Measurements from ENCODE around the gene PRAMEF17. TPM values are rescaled to one million over a fixed set of nuclear protein-coding genes. Genes with fewer than 3 reads are reported as not detected.

Gene PRAMEF17
- total and polyA plus RNA-seq, 2 of the 8 experiments (the other 6 are each of a cell fraction or from before 2014, with no cell fraction given) = not detected

DNA sequence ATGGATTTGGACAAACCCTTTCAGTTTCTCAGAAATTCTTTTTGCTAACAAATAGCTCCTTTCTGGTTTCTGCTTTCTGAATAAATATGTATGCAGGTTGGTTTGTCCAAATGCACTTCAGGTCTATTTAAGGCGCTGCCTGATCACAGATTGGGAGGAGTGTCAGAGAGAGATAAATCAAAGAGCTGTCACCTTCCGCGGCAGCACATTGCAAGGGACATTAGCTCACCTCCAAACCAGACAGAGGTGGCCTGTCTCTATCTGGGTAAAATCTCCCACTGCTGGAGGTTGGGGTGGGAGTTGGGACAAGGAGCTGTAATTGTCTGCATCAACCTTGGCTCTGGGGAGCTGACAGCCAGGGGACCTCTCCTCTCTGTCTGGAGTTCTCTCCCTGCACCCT is 46.0 kb downstream of the PRAMEF17 start:
- Histone ChIP-seq H4K8ac (ENCODE audit: extremely low read depth, insufficient read depth, low read length) (no peak overlapping the region), H3K56ac (replicated peaks; ENCODE audit: insufficient read length, low read depth, low read length) (no peak overlapping the region), H3K36me3 (ENCODE audit: control insufficient read depth in 2 of 4, insufficient read depth in 4 of 4, low read length in 3 of 4) (no peaks in the 10 kb centered on the region), H3K79me1 (ENCODE audit: low read depth, low read length) (no peaks in the 10 kb centered on the region), H3K18ac (ENCODE audit: extremely low read depth, low read length) (no peak overlapping the region), H3K4me2 (ENCODE audit: insufficient read depth in 1 of 2, low read depth in 2 of 2, low read length in 2 of 2) (no peak overlapping the region), H3K9me3 (ENCODE audit: insufficient read depth in 2 of 2, low read depth in 1 of 2, low read length in 1 of 2) (peaks cover 32 to 82% of the 10 kb centered on the region in 2 experiments), H3K9ac (replicated peaks in 1 of 4; ENCODE audit: extremely low read depth in 1 of 4, low read depth in 3 of 4, low read length in 3 of 4) (no peak overlapping the region), H2BK5ac (ENCODE audit: low read depth, low read length) (no peak overlapping the region), H2AFZ (ENCODE audit: low read length) (no peak overlapping the region), H2BK15ac (ENCODE audit: low read length) (no peak overlapping the region), H3K27ac (ENCODE audit: low read depth, low read length) (no peak overlapping the region), H3K14ac (ENCODE audit: insufficient read length) (no peak overlapping the region), H3K4ac (replicated peaks; ENCODE audit: insufficient read length, low read depth, low read length) (no peak overlapping the region), H4K20me1 (replicated peaks in 1 of 2; ENCODE audit: control insufficient read depth in 1 of 2, insufficient read depth in 2 of 2, low read length in 2 of 2) (no peaks in the 10 kb centered on the region), H2BK20ac (ENCODE audit: low read length) (no peak overlapping the region), H3K4me3 (ENCODE audit: extremely low read depth in 1 of 4, insufficient read depth in 2 of 4, low read depth in 3 of 4, low read length in 4 of 4) (no peak overlapping the region), H3K4me1 (replicated peaks in 1 of 4; ENCODE audit: control insufficient read depth in 3 of 4, insufficient read depth in 4 of 4, low read length in 3 of 4) (no peaks in the 10 kb centered on the region), H3K23me2 (ENCODE audit: low read depth, low read length) (no peaks in the 10 kb centered on the region), H3K79me2 (ENCODE audit: control insufficient read depth in 1 of 2, insufficient read depth in 2 of 2, low read length in 2 of 2) (no peaks in the 10 kb centered on the region), H3K23ac (ENCODE audit: insufficient read length) (no peak overlapping the region), H2AK5ac (ENCODE audit: low read depth, low read length) (no peak overlapping the region), H3K27me3 (replicated peaks in 1 of 4; ENCODE audit: control insufficient read depth in 3 of 4, extremely low read depth in 1 of 4, insufficient read depth in 3 of 4, low read length in 3 of 4) (no peaks in the 10 kb centered on the region), H4K91ac (replicated peaks; ENCODE audit: insufficient read length, low read length) (no peak overlapping the region), H2BK12ac (ENCODE audit: low read depth, low read length) (no peak overlapping the region), H4K5ac (ENCODE audit: insufficient read length, low read depth, low read length) (no peak overlapping the region), H2BK120ac (replicated peaks; ENCODE audit: low read depth, low read length) (no peak overlapping the region)
- WGBS, 2 experiments (ENCODE audit: extremely low coverage in 1 of 2, insufficient coverage in 1 of 2, insufficient read length in 1 of 2, insufficient replicate concordance in 2 of 2, low coverage in 1 of 2, low lambda C conversion rate in 2 of 2, missing lambda C conversion rate in 1 of 2) = 90% methylated on average over 3 of the region's 3 CpGs; no CpG with 5 or more reads in 1 of the 2 experiments
- no peak for DNase-seq (ENCODE audit: low read depth in 1 of 2, low spot score in 2 of 2)
- TF ChIP-seq MAX (IDR thresholded peaks at IDR 0.05) (no peak), EP300 (IDR thresholded peaks at IDR 0.05; ENCODE audit: borderline replicate concordance in 1 of 2, low read depth in 2 of 2, low read length in 2 of 2) (no peak), NANOG (IDR thresholded peaks at IDR 0.05; ENCODE audit: insufficient read depth, low read depth, low read length, poor library complexity, severe bottlenecking) (no peak), JUND (IDR thresholded peaks at IDR 0.05; ENCODE audit: low read length) (no peak), BCL11A (IDR thresholded peaks at IDR 0.05; ENCODE audit: low read depth in 2 of 2, low read length in 2 of 2) (no peak), CREB1 (IDR thresholded peaks at IDR 0.05) (no peak), NRF1 (IDR thresholded peaks at IDR 0.05; ENCODE audit: low read depth, low read length) (no peak), KDM5A (IDR thresholded peaks at IDR 0.05; ENCODE audit: low read length) (no peak), SP1 (IDR thresholded peaks at IDR 0.05; ENCODE audit: low read depth, low read length) (no peak), POLR2A (IDR thresholded peaks at IDR 0.05; ENCODE audit: control extremely low read depth in 1 of 2, low read depth in 2 of 2, low read length in 2 of 2) (no peak), TAF1 (IDR thresholded peaks at IDR 0.05; ENCODE audit: low read depth, low read length) (no peak), CTBP2 (IDR thresholded peaks at IDR 0.05; ENCODE audit: borderline replicate concordance, insufficient read depth, insufficient read length, low read length) (no peak)
- no peak for FAIRE-seq
- POLR2A ChIA-PET (ENCODE audit: partially characterized antibody) = no interaction called here
- CTCF ChIA-PET (ENCODE audit: partially characterized antibody) = interaction anchor here (0.6 kb wide), 1 partner anchor 36 kb away, joined by 5 read pairs; no protein-coding TSS in a partner anchor
